ENCODE measurements around the gene ADCY4.

DNA sequence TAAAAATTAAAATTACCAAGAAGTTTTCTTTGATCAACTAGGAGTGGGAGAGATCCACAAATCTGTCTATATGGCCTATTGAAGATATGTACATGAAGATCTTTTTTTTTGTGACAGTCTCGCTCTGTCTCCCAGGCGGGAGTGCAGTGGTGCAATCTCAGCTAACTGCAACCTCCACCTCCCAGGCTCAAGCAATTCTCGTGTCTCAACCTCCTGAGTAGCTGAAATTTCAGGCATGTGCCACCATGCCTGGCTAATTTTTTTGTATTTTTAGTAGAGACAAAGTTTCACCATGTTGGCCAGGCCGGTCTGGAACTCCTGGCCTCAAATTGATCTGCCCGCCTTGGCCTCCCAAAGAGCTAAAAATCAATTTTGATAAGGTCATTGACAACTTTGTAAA is 28.5 kb upstream of the ADCY4 start:
- no peak for TF ChIP-seq SUZ12 (IDR thresholded peaks at IDR 0.05; ENCODE audit: extremely low read depth, insufficient read depth, insufficient read length)
- no peak for TF ChIP-seq YY1 (IDR thresholded peaks at IDR 0.05; ENCODE audit: insufficient read depth, insufficient read length)

All from NT2/D1 (cell line).